GM12875 (cell line): ENCODE measurements around the gene IL12RB2.
"Not testable (repeated sequence)": the region's sequence is repeated elsewhere in the genome, so short reads cannot be mapped to it uniquely, and the experiment has no call there.

ENCODE experiments used
- H3K4me3 ChIP-seq: one replicate; pipeline ENCODE4 v1.5.1; 2011; ENCODE audit warnings: low read depth, low read length, control low read depth
- TF ChIP-seq, protein P1 (sequence below): IDR thresholded peaks from 2 replicates; pipeline ENCODE4 v1.5.1; 2011; ENCODE audit warnings: low read depth, mild to moderate bottlenecking, control low read depth, inconsistent platforms, low read length, moderate library complexity, borderline replicate concordance; ENCODE audit not compliant: insufficient read depth

Gene IL12RB2

DNA sequence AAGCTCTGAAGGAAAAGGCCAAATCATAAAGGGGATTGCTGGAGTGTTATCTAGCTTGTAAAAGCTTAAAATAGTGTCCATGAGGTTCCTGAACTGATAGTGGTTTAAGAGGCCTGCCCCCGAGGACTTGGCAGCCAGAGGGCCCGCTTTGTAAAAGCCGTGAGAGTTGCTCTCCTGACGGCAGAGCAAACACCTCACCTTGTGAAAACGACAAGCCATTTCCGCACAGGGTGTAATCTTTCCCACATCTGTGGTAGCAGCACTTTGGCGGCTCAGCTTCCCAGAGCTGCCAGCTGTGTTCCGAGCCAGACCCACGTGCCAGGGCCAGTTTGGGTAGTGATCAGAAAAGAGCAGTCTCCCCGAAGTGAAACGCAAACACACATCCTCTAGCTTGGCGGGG lies 85.6 kb downstream of the IL12RB2 start:
- no peak overlapping the region for H3K4me3 ChIP-seq
- TF ChIP-seq, protein P1, sequence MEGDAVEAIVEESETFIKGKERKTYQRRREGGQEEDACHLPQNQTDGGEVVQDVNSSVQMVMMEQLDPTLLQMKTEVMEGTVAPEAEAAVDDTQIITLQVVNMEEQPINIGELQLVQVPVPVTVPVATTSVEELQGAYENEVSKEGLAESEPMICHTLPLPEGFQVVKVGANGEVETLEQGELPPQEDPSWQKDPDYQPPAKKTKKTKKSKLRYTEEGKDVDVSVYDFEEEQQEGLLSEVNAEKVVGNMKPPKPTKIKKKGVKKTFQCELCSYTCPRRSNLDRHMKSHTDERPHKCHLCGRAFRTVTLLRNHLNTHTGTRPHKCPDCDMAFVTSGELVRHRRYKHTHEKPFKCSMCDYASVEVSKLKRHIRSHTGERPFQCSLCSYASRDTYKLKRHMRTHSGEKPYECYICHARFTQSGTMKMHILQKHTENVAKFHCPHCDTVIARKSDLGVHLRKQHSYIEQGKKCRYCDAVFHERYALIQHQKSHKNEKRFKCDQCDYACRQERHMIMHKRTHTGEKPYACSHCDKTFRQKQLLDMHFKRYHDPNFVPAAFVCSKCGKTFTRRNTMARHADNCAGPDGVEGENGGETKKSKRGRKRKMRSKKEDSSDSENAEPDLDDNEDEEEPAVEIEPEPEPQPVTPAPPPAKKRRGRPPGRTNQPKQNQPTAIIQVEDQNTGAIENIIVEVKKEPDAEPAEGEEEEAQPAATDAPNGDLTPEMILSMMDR: no peak

DNA sequence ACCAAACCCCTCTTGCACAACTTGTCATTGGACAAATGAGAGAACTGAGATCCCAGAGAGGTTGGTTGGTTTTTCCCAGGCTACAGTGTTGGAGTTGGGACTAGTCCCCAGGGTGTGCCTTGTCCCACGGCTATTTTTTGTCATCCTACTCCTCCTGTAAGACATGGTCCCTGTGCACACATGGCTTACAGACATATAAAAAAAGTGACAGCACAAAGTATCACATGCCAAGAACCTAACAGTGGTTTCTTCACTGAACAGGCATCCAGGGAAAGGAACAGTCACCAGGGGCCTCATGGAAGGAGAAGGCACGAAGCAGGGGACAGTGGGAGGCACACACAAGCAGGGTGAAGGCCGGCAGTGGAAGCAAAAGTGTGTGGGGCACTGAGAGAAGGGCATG lies 86.1 kb downstream of the IL12RB2 start:
- TF ChIP-seq, protein P1: no peak
- H3K4me3 ChIP-seq: no peak overlapping the region

DNA sequence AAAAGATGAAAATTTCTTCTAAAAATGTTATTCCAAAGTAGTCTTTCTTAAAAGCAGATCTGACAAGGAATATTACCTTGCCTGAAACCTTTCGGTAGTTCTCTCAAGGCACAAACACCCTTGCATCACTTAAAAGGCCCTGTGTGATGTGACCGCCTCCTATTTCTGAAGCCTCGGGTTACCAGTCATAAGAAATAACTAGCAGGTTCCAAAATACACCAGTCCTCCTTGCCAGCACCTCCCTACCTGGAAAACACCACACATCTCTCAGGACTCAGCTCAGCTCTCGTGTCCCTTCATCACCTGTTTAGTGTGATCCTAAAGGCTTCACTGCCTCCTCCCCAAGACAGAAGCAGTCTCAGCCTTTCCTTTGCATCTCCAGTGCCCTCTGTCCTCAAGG lies 86.9 kb downstream of the IL12RB2 start:
- H3K4me3 ChIP-seq: no peak overlapping the region
- TF ChIP-seq, protein P1: no peak

DNA sequence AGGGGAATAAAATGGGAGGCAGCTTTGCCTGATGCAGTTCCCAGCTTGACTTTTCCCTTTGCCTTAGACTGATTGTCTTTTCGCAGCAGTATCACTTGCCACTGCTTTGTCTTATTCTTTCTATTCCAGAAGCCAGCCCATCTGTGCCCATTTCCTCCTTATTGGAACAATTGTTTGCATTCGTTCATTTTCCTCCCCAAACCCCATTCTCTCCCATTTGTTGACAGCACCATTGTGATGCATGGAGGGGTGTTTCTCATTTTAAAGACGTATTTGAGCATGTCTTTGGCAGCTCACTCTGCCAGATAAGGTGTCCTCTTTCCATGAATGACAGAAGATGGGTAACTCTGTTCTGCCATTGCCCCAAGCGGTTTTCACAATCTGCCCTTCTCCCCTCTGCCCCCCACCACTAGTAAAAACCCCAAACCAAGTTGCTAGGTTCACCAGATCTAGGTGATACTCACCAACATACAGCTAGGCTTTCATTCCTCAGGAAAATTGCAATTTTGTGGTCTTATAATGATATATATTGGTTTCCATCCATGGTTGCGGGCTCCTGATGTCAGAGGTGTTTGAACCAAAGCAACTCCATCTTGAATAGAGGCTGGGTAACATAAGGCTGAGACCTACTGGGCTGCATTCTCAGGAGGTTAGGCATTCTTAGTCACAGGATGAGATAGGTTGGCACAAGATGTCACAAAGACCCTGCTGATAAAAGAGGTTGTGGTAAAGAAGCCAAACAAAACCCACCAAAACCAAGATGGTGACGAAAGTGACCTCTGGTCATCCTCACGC lies 91.7 kb downstream of the IL12RB2 start:
- TF ChIP-seq, protein P1: no peak
- H3K4me3 ChIP-seq: no peak overlapping the region

DNA sequence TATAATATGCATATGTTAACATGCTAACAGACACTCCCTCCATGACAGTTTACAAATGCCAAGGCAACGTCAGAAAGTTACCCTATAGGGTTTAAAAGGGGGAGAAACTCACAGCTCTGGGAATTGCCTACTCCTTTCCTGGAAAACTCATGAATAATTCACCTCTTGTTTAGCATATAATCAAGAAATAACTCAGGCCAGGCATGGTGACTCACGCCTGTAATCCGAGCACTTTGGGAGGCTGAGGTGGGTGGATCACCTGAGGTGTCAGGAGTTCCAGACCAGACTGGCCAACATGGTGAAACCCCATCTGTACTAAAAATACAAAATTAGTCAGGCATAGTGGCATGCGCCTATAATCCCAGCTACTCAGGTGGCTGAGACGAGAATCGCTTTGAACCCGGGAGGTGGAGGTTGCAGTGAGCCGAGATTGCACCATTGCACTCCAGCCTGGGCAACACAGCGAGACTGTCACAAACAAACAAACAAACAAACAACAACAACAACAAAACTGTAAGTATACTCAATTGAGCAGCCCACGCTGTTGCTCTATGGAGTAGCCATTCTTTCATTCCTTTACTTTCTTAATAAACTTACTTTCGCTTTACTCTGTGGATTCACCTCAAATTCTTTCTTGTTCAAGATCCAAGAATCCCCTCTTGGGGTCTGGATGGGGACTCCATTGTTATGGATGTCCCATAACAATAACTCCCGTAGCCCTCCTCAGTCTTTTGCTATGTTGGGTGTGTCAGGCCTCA lies 92.5 kb downstream of the IL12RB2 start:
- H3K4me3 ChIP-seq: not testable (repeated sequence)

DNA sequence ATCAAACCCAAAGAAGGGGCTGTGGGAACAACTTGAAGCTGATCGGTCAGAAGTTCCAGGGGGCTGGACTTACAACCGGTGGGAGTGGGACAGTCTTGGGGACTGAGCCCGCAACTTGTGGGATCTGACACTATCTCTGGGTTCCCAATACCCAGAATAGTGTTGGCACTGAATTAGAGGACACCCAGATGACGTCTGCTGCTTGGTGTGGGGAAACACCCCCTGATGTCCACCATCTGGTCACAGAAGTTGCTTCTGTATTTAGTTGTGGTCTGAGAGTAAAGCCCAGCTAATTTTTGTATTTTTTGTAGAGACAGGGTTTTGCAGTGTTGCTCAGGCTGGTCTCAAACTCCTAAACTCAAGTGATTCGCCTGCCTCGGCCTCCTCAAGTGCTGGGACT lies 93.8 kb downstream of the IL12RB2 start:
- H3K4me3 ChIP-seq: no peak overlapping the region
- TF ChIP-seq, protein P1: no peak

DNA sequence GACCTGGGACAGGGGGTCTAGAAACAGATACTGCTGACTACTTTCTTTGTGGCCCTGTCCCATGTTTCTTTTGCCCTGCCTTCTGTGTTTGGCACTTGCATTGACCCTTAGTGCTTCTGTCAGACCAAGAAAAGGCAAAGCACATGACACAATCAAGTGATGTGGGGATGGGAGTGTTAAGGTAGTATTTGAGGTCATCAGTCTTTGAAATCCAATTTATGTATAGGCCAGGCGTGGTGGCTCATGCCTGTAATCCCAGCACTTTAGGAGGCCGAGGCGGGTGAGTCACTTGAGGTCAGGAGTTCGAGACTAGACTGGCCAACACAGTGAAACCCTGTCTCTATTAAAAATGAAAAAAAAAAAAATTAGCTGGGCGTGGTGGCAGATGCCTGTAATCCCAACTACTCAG lies 96.5 kb downstream of the IL12RB2 start:
- TF ChIP-seq, protein P1: no peak
- H3K4me3 ChIP-seq: no peak overlapping the region
